AG09319 (cell line): Measurements from ENCODE around the gene FGD3.

ENCODE experiments used
- DNase-seq: peaks from one replicate; pipeline ENCODE4 v3.0.0-alpha.2; 2010; ENCODE audit warnings: low read depth; ENCODE audit errors: extremely low read depth
- CTCF ChIP-seq: IDR thresholded peaks from 2 replicates; pipeline ENCODE4 v1.5.1; 2011; ENCODE audit warnings: low read depth, mild to moderate bottlenecking, inconsistent platforms, low read length, moderate library complexity

The FGD3 gene

GRCh38 chr9:92948632-92949031 is 1.3 kb downstream of the FGD3 start:
- DNase-seq: no peak
- no peak for TF ChIP-seq CTCF

- no peak for DNase-seq
- TF ChIP-seq CTCF: no peak
These were observed 2.1 kb downstream of the FGD3 start for GRCh38 chr9:92949266-92949982.

- DNase-seq: no peak
- TF ChIP-seq CTCF: no peak
These were observed 3.1 kb downstream of the FGD3 start for GRCh38 chr9:92950359-92950955.

- TF ChIP-seq CTCF: no peak
- DNase-seq: no peak
These were observed 5.7 kb downstream of the FGD3 start for GRCh38 chr9:92952906-92953610.

GRCh38 chr9:92954049-92954861 is 6.9 kb downstream of the FGD3 start:
- no peak for DNase-seq
- no peak for TF ChIP-seq CTCF

- TF ChIP-seq CTCF: no peak
- no peak for DNase-seq
These were observed 7.6 kb downstream of the FGD3 start for GRCh38 chr9:92954886-92955285.
